Ovary (tissue), 3 donors: Measurements from ENCODE around the gene SOX10.

Experiments used
- CTCF ChIP-seq, 3 donors: fragments of 450-650 bp in 2 of 3; fragments of 200-600 bp in 1 of 3; IDR thresholded peaks; one replicate each; pipeline versions ENCODE4 v1.5.1 to v1.8.0; 2016 to 2022; ENCODE audit warnings: antibody characterized with exemption in 3 of 3, mild to moderate bottlenecking in 1 of 3
- POLR2A ChIP-seq: fragments of 450-650 bp; IDR thresholded peaks from one replicate; pipeline ENCODE4 v1.6.1; 2017; ENCODE audit warnings: antibody characterized with exemption, mild to moderate bottlenecking, moderate library complexity
- donor health status: DM: no; HTN: no; CAD: no.

- TF ChIP-seq POLR2A (no peak), CTCF (IDR thresholded peaks at IDR 0.05) (no peak)
Observed at GRCh38 chr22:37925767-37926166, 58.6 kb downstream of the SOX10 start.
